ENCODE data around the gene FBXO42.
A peak's percentile ranks its signal among the peaks of the same experiment; 100 is the strongest.
"Not testable (repeated sequence)": the region's sequence is repeated elsewhere in the genome, so short reads cannot be mapped to it uniquely, and the experiment has no call there.

The FBXO42 gene

DNA sequence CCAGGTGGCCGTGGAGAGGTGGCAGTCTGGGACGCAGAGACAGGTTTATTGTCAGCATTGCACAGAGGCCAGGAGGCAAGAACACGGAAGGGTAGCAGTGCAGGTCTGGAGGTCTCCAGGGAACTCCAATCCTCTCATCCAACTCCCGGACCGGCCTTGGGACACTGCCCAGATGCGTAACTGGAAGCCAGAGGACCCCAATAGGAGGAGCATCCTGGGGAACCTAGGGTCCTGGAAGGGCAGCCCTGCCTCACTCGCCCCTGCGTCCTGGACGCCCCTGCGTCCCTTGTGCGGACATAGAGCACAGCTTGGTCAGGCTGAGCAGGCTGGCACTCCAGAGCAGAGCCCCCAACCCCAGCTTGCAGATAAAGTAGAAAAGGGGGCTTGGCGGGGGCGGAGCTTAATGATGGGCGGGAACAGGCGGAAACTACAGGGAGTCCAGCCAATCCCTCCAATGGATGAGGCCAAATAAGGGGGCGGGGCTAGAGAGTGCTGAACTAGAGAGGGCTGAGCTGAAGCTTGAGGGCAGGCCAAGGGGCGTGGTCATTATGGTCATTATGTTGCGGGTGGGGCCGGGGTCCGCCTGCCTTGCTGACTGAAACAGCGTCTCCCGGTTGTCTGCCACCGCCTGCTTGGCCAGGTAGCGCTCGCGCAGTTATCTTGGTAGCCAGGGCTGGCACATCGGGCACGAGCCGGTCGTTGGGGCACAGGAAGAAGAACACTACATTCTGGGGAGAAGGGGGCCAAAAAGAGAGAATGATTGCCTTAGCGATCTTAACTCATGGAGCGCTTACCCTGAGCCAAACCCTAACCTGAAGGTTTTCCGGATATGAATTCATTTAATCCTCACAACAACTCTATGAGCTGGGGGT lies 136.2 kb downstream of the FBXO42 start:
- DNase-seq, result peak; percentile 36 to 61 (median 49)

DNA sequence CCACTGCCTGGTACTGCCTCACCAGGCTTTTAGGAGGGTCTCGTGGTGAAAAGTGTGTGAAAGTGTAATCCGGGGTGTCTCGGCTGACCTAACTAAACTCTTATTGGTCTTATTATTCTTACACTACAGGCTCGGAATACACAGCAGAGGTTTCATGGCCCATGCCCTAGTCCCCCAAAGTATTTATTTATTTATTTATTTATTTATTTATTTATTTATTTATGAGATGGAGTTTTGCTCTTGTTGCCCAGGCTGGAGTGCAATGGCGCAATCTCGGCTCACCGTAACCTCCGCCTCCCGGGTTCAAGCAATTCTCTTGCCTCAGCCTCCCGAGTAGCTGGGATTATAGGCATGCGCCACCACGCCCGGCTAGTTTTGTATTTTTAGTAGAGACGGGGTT lies 137.0 kb downstream of the FBXO42 start:
- not testable (repeated sequence) for DNase-seq

DNA sequence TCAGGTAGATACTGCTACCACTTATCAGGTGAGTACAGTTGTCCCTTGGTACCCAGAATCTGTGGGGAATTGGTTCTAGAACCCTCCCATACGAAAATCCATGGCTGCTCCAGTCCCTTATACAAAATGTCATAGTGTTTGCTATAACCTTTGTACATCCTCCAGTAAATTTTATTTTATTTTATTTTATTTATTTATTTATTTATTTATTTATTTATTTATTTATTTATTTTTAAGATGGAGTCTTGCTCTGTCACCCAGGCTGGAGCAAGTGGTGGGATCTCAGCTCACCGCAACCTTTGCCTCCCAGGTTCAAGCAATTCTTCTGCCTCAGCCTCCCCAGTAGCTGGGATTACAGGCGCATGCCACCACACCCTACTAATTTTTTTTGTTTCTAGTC lies 138.7 kb downstream of the FBXO42 start:
- DNase-seq, result not testable (repeated sequence)

- DNase-seq, result no peak
Measured at GRCh38 chr1:16213013-16213412, 139.3 kb downstream of the FBXO42 start.

- DNase-seq, result no peak
Measured at GRCh38 chr1:16212251-16212961, 139.9 kb downstream of the FBXO42 start, which contains the start of gene ARHGEF19. Gene ARHGEF19, minus strand, starts transcription at chr1:16212652. Its CDS starts 3,598 bp downstream, at chr1:16209054.

DNA sequence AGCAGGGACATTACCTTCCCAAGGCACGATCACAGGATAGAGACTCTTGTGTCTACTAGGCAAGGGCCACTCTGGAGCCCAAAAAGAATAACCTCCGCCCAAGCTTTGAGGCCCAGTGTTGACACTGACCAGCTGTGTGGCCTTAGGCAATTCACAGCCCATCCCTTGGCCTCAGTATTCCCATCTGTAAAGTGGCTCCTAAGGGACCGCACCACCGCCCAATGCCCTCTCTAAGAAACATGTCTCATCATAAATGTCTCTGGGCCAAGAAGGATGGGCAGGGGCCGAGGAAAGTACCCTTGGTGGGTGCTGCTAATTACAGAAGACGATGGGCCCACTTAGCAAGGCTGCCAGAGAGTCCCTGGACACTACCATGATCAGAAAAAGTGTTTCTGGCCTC lies 140.5 kb downstream of the FBXO42 start:
- DNase-seq, result no peak

- no peak for DNase-seq
Measured at GRCh38 chr1:16210581-16210980, 141.7 kb downstream of the FBXO42 start.

GRCh38 chr1:16209847-16210407 lies 142.4 kb downstream of the FBXO42 start:
- DNase-seq, result no peak

DNA sequence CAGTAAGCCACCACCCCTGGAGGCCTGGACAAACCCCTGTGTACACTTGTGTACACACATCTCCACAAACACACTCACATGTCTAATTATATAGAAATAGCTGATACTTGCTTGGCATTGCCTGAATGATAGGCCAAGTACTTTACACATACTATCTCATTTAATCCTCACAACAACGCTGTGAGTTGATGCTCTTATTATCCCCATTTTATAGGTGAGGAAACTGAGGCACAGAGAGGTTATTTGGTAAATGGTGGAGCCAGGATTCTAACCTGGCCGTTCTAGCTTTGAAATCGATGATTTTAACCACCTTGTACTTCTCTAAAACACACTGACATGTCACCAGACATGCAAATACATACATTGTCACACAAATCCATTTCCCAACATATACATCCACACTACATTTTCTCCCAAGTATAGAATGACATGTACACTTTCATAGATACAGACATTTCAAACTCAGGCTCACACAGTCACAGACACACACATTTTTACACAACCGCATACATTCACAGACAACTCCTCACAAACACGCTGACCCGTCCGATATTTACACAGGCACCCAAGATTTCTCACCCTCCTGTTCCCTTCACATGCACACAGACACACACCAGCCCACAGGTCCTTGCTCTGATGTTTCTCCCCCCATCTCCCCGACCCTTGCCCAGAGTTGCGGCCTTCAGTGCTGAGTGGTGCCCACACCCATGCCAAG lies 143.0 kb downstream of the FBXO42 start:
- no peak for DNase-seq

- DNase-seq, result no peak
Measured at GRCh38 chr1:16208270-16208987, 143.9 kb downstream of the FBXO42 start.

- no peak for DNase-seq
Measured at GRCh38 chr1:16207318-16208269, 144.7 kb downstream of the FBXO42 start.

DNA sequence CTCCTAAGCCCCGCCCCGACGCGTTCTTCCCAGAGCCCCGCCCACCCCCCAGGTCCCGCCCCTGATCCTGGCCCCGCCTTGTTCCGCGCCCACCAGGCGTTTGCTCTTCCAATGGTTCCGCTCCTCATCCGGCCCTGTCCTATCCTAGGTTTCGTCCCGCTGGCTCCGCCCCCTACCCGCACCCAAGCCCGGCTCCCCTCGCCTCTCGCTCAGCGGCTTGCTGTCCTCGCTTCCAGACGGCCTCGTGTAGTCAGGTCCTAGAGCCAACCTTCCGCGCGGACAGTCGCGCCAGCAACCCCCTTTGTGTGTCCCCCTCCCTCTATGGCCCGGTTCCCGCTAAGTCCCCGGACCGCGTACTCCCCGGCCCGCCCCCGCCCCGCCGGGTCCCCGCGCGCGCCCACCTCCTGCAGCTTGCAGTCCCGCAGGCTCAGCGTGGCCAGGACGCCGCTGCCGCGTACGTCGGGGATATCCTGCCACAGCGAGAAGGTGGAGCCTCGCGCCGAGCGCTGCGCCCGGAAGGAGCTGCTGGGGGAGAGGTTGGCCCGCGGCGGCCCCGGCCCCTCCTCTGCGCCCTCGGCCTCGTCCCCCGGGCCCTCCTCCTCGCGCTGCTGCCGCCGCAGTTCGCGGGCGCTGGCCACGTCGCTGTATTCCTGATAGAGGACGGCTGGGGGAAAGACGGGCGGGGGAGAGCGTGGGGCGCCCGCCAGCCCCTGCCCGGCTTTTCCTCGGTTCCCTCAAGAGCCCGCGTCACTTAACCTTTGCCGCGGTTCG lies 145.5 kb downstream of the FBXO42 start:
- DNase-seq, result peak; percentile 87 to 97 (median 92)

- no peak for DNase-seq
Measured at GRCh38 chr1:16205891-16206546, 146.3 kb downstream of the FBXO42 start.

GRCh38 chr1:16205334-16205671 lies 147.0 kb downstream of the FBXO42 start:
- DNase-seq, result no peak

- peak in 1 of 5 donors; percentile 36 for DNase-seq
Measured at GRCh38 chr1:16204634-16205333, 147.5 kb downstream of the FBXO42 start.

- no peak for DNase-seq
Measured at GRCh38 chr1:16204216-16204615, 148.1 kb downstream of the FBXO42 start.

DNA sequence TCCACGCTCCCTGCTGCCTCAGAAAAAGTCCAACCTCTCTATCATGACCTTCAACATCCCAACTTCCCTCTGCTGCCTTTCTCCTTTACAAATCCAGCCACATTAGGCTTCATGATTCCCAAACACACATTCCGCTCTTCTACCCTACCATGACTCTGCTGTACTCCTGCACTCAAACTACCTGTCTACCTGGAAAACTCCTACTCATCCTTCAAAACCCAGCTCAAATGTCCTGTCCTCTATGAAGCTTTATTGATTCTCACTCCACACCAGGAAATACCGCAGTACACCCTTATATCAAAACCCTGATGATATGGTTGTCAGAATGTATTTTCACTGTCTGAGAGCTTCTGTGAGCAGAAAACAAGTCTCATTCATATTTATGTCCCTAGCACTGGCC lies 148.7 kb downstream of the FBXO42 start:
- no peak for DNase-seq

DNA sequence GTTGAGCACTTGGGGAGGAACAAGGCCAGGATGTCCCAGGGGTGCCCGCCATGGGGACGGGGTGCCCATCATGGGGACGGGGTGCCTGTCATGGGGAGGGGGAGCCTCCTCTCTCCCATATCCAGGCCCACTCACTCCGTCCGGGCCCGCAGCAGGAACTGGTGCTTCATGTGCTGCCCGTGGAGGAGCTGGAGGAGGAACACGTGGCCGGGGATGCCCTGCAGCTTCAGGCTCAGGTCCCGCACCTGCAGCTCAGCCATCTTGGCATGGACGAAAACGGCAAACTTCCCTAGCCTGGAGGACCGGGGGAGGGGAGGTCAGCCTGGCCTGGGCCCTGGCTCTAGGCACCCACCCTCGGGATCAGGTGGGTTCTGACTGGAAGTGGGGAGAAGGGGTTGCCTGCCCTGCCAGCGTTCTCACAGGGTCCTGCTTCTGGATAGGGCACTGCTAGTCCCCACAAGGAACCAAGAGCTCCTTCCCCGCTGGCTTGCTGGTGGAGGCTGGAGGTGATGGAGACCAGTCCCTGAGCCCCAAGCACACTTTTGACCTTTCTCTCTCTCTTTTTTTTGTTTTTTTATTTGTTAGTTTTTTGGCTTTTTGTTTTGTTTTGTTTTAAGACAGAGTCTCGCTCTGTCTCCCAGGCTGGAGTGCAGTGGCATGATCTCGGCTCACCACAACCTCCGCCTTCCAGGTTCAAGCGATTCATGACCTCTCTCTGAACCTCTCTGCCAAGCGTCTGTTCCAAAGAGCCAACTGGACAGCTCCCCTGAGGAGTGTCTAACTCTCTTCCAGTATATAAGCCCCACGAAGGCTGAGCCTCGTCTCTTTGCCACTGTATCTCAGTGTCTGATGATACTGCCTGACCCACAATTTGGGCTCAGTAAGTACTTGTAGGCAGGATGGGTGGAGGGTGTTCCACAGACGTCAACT lies 149.7 kb downstream of the FBXO42 start:
- no peak for DNase-seq
